SU-DHL-6 (cell line): ENCODE results near the gene TMC3.

Experiments
- EZH2phosphoT487 ChIP-seq: fragments of 200-600 bp; sonication (generic), shearing (Covaris generic); conservative IDR thresholded peaks from 2 replicates; pipeline ENCODE4 v1.6.1; 2018; ENCODE audit warnings: mild to moderate bottlenecking, antibody characterized with exemption, low read length, moderate library complexity, mixed read lengths
- TF ChIP-seq, protein P1 (sequence below): fragments of 200-600 bp; sonication (generic); IDR thresholded peaks from one replicate; pipeline ENCODE4 v1.5.1; 2017; ENCODE audit warnings: antibody characterized with exemption, mild to moderate bottlenecking, low read length, moderate library complexity; ENCODE audit not compliant: insufficient read depth, poor library complexity, severe bottlenecking

DNA sequence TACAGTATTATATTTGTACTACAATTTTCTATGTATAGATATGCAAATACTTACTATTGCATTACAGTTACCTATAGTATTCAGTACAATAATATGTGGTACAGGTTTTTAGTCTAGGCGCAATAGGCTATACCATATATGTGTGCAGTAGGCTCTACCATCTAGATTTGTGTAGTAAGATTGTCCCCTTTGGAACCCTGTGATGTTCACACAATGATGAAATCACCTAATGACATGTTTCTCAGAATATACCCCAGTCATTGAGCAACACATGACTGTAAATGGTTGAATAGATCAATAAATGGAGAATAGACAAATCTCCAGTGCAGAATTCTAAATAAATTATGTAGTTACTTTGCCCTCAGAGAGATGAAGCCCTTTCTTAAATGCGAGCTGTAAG lies 17.6 kb upstream of the TMC3 start:
- TF ChIP-seq, protein P1, sequence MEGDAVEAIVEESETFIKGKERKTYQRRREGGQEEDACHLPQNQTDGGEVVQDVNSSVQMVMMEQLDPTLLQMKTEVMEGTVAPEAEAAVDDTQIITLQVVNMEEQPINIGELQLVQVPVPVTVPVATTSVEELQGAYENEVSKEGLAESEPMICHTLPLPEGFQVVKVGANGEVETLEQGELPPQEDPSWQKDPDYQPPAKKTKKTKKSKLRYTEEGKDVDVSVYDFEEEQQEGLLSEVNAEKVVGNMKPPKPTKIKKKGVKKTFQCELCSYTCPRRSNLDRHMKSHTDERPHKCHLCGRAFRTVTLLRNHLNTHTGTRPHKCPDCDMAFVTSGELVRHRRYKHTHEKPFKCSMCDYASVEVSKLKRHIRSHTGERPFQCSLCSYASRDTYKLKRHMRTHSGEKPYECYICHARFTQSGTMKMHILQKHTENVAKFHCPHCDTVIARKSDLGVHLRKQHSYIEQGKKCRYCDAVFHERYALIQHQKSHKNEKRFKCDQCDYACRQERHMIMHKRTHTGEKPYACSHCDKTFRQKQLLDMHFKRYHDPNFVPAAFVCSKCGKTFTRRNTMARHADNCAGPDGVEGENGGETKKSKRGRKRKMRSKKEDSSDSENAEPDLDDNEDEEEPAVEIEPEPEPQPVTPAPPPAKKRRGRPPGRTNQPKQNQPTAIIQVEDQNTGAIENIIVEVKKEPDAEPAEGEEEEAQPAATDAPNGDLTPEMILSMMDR: no peak
- TF ChIP-seq EZH2phosphoT487: no peak
